H1 (cell line): ENCODE data around the gene BIRC5. TPM values are rescaled to one million over a fixed set of nuclear protein-coding genes. Genes with fewer than 3 reads are reported as not detected.

Experiments used
- GTF2F1 ChIP-seq: IDR thresholded peaks from 2 replicates; pipeline ENCODE4 v1.6.1; 2012; ENCODE audit warnings: low read depth, low read length, improper control_type of control experiment, borderline replicate concordance
- KDM5A ChIP-seq: fragments of 200-600 bp; IDR thresholded peaks from 2 replicates; pipeline ENCODE4 v1.7.1; 2012; ENCODE audit warnings: mild to moderate bottlenecking, low read length, inconsistent platforms, mixed read lengths
- NRF1 ChIP-seq: IDR thresholded peaks from 2 replicates; pipeline ENCODE4 v1.6.1; 2011; ENCODE audit warnings: mild to moderate bottlenecking, low read depth, low read length, improper control_type of control experiment
- POLR2A ChIP-seq, 2 experiments: IDR thresholded peaks; 1 replicate in 1 of 2; 2 replicates in 1 of 2; pipeline ENCODE4 v1.6.1; 2011; ENCODE audit warnings: low read depth in 2 of 2, low read length in 2 of 2, mild to moderate bottlenecking in 2 of 2; ENCODE audit errors: control extremely low read depth in 1 of 2
- RXRA ChIP-seq: IDR thresholded peaks from 2 replicates; pipeline ENCODE4 v1.6.1; 2011; ENCODE audit warnings: low read depth, mild to moderate bottlenecking, low read length, moderate library complexity; ENCODE audit not compliant: insufficient read depth
- SIX5 ChIP-seq: IDR thresholded peaks from 2 replicates; pipeline ENCODE4 v1.6.1; 2011; ENCODE audit warnings: mild to moderate bottlenecking, low read depth, low read length
- SP4 ChIP-seq: IDR thresholded peaks from 2 replicates; pipeline ENCODE4 v1.6.1; 2012; ENCODE audit warnings: low read length, inconsistent platforms
- polyA plus RNA-seq, 7 experiments: library from polyadenylated mRNA; depleted of rRNA in 3 of 7; stranded (reverse) in 5 of 7; unstranded in 2 of 7; fragments of >200 nt in 5 of 7; fragments of 200-250 nt in 2 of 7; gene quantifications; 1 replicate in 5 of 7; 2 replicates in 1 of 7; 4 replicates in 1 of 7; pipeline versions ENCODE4 v1.2.1 to v1.2.3, GENCODE V29; 2011 to 2013; ENCODE audit warnings: missing spikeins in 2 of 7, mixed read lengths in 2 of 7
- small RNA-seq: library from polyadenylated mRNA; stranded (forward); fragments of <200 nt; extraction: miRNeasy Mini kit (QIAGEN cat#:217004); gene quantifications from one replicate; pipeline ENCODE3, GENCODE V24; 2013; ENCODE audit not compliant: insufficient read depth
- total RNA-seq: library from RNA; stranded (reverse); fragmentation: NEBNext Ultra II Directional; extraction: Animal tissue kit (Norgen Biotek cat#: 25700); gene quantifications from 2 replicates; pipeline ENCODE4 v1.2.1, GENCODE V29; 2021

BIRC5 gene
- total and polyA plus RNA-seq, 2 of the 8 experiments (the other 6 are each of a cell fraction or from before 2014, with no cell fraction given), result 42.2 to 108 TPM

DNA sequence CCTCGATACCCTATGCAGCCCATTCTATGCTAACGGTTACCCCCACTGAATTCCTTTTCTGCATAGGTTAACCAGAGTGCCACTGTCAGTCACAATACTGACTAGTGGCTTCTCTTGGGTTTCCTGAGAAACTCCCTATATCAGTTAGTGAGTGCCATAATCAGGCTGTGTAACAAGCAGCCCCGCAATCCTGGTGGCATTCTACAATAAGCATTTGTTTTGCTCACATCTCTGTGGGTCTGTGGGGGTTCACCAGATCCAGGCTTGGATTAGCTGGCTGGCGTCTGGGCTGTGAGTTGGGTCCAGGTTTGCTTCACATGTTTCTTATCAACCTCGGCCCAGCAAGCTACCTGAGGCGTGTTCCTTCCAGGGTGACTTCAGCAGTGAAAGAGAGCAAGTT, 59.8 kb downstream of the BIRC5 start (continued):
- TF ChIP-seq RXRA (no peak), POLR2A (IDR thresholded peaks at IDR 0.05; ENCODE audit: control extremely low read depth in 1 of 2, low read depth in 2 of 2, low read length in 2 of 2) (no peak), NRF1 (no peak), SIX5 (no peak), GTF2F1 (no peak), SP4 (no peak), KDM5A (no peak)
- TF ChIP-seq, all 59 proteins: peak for 0

Small RNAs within 50 kb of the gene (small RNA-seq; reads per million reads assigned to genes)
- not detected for gene AC087645.1

Other genes with a start within 250 kb of the BIRC5 start
- 73.1 and 77.6 TPM in 2 replicates for gene TMC6, start 85.5 kb upstream of the BIRC5 start, total RNA-seq
- 39.4 and 60.4 TPM in 2 replicates for gene TMC6, start 85.5 kb upstream of the BIRC5 start, polyA plus RNA-seq (2011; rRNA removed)
- 2.0 and 2.8 TPM in 2 replicates for gene TMC8, start 83.5 kb upstream of the BIRC5 start, total RNA-seq
- gene TMC8, start 83.5 kb upstream of the BIRC5 start, polyA plus RNA-seq (2011; rRNA removed), result 1.00 and 3.0 TPM in 2 replicates
- not detected in 2 replicates for gene C17orf99, start 67.9 kb upstream of the BIRC5 start, total RNA-seq
- not detected in 2 replicates for gene C17orf99, start 67.9 kb upstream of the BIRC5 start, polyA plus RNA-seq (2011; rRNA removed)
- gene SYNGR2, start 45.7 kb upstream of the BIRC5 start, total RNA-seq, result 48.4 and 50.0 TPM in 2 replicates
- 139 and 209 TPM in 2 replicates for gene SYNGR2, start 45.7 kb upstream of the BIRC5 start, polyA plus RNA-seq (2011; rRNA removed)
- 66.9 and 76.5 TPM in 2 replicates for gene TK1, start 27.2 kb upstream of the BIRC5 start, total RNA-seq
- gene TK1, start 27.2 kb upstream of the BIRC5 start, polyA plus RNA-seq (2011; rRNA removed), result 147 and 170 TPM in 2 replicates
- 53.0 and 54.8 TPM in 2 replicates for gene AFMID, start 26.9 kb upstream of the BIRC5 start, total RNA-seq
- gene AFMID, start 26.9 kb upstream of the BIRC5 start, polyA plus RNA-seq (2011; rRNA removed), result 49.0 and 61.6 TPM in 2 replicates
- gene TMEM235, start 17.4 kb downstream of the BIRC5 start, total RNA-seq, result 0.15 TPM in 1 of 2 replicates, not detected in the other
- 0.05 and 0.14 TPM in 2 replicates for gene TMEM235, start 17.4 kb downstream of the BIRC5 start, polyA plus RNA-seq (2011; rRNA removed)
- 47.9 and 49.4 TPM in 2 replicates for gene SOCS3, start 145.8 kb downstream of the BIRC5 start, total RNA-seq
- 10.1 and 15.2 TPM in 2 replicates for gene SOCS3, start 145.8 kb downstream of the BIRC5 start, polyA plus RNA-seq (2011; rRNA removed)
- gene PGS1, start 164.4 kb downstream of the BIRC5 start, total RNA-seq, result 56.7 and 60.0 TPM in 2 replicates
- 46.7 and 69.3 TPM in 2 replicates for gene PGS1, start 164.4 kb downstream of the BIRC5 start, polyA plus RNA-seq (2011; rRNA removed)